OCI-LY3 (cell line): Measurements from ENCODE around the gene TTC24.
A peak's percentile ranks its signal among the peaks of the same experiment; 100 is the strongest.
"Not testable (repeated sequence)": the region's sequence is repeated elsewhere in the genome, so short reads cannot be mapped to it uniquely, and the experiment has no call there.

Experiments
- H2AFZ ChIP-seq: fragments of 200-600, 300-600 bp; shearing (Covaris generic); 2 replicates; pipeline ENCODE4 v1.6.0; 2014; ENCODE audit warnings: antibody characterized with exemption, low read depth, low read length
- H3K27ac ChIP-seq: fragments of 200-600, 300-600 bp; sonication (generic); 2 replicates; pipeline ENCODE4 v1.5.1; 2014; ENCODE audit warnings: mild to moderate bottlenecking, low read length, moderate library complexity, mixed read lengths
- H3K27me3 ChIP-seq: fragments of 200-600, 300-600 bp; sonication (generic); 2 replicates; pipeline ENCODE4 v1.6.1; 2014; ENCODE audit warnings: low read depth, low read length, mixed read lengths
- H3K36me3 ChIP-seq: fragments of 200-600, 300-600 bp; sonication (generic); replicated peaks from 2 replicates; pipeline ENCODE3; 2014; ENCODE audit warnings: low read depth, low read length, mixed read lengths
- H3K4me1 ChIP-seq: fragments of 300-600, 200-600 bp; sonication (generic); 2 replicates; pipeline ENCODE4 v1.6.1; 2014; ENCODE audit warnings: low read length, mixed read lengths
- H3K4me2 ChIP-seq: fragments of 200-600, 300-600 bp; sonication (generic); 2 replicates; pipeline ENCODE4 v1.6.1; 2014; ENCODE audit warnings: low read length, mixed read lengths
- H3K4me3 ChIP-seq: fragments of 300-600, 200-600 bp; sonication (generic); 2 replicates; pipeline ENCODE4 v1.5.1; 2014; ENCODE audit warnings: antibody characterized with exemption, mild to moderate bottlenecking, low read length, moderate library complexity
- H3K79me2 ChIP-seq: fragments of 300-600, 200-600 bp; shearing (Covaris generic); 2 replicates; pipeline ENCODE4 v1.6.1; 2014; ENCODE audit warnings: mild to moderate bottlenecking, low read length, mixed read lengths
- H3K9ac ChIP-seq: fragments of 300-600, 200-600 bp; shearing (Covaris generic); 2 replicates; pipeline ENCODE4 v1.6.0; 2014; ENCODE audit warnings: mild to moderate bottlenecking, low read length, moderate library complexity
- H3K9me3 ChIP-seq: fragments of 200-600, 300-600 bp; shearing (Covaris generic); 2 replicates; pipeline ENCODE4 v1.6.1; 2014; ENCODE audit warnings: low read length, mixed read lengths; ENCODE audit not compliant: insufficient read depth
- H4K20me1 ChIP-seq: fragments of 200-600, 300-600 bp; sonication (generic); 2 replicates; pipeline ENCODE4 v1.6.1; 2016; ENCODE audit warnings: low read length, mixed read lengths; ENCODE audit not compliant: insufficient read depth
- CTCF ChIP-seq: fragments of 200-600, 300-600 bp; sonication (generic); IDR thresholded peaks from 2 replicates; pipeline ENCODE4 v1.5.1; 2014; ENCODE audit warnings: antibody characterized with exemption, low read length, low read depth
- EZH2phosphoT487 ChIP-seq: fragments of 200-600 bp; shearing (Covaris generic); IDR thresholded peaks from 2 replicates; pipeline ENCODE4 v1.6.1; 2018; ENCODE audit warnings: antibody characterized with exemption, mixed run types, low read depth

TTC24 gene

GRCh38 chr1:156626079-156626438 is 46.5 kb downstream of the TTC24 start:
- peaks cover 12% of the 10 kb centered on the region for H3K27me3 ChIP-seq

GRCh38 chr1:156627313-156627880 is 47.9 kb downstream of the TTC24 start:
- H3K4me1 ChIP-seq = no peaks in the 10 kb centered on the region
- H3K4me2 ChIP-seq = no peak overlapping the region
- peaks cover 17% of the 10 kb centered on the region for H3K27me3 ChIP-seq
- H3K9me3 ChIP-seq = no peaks in the 10 kb centered on the region
- no peaks in the 10 kb centered on the region for H4K20me1 ChIP-seq
- no peaks in the 10 kb centered on the region for H3K36me3 ChIP-seq
- H3K9ac ChIP-seq = no peak overlapping the region
- peak; percentile 91 for TF ChIP-seq CTCF
- no peak for TF ChIP-seq EZH2phosphoT487
- no peak overlapping the region for H2AFZ ChIP-seq
- no peaks in the 10 kb centered on the region for H3K79me2 ChIP-seq
- H3K4me3 ChIP-seq = no peak overlapping the region
- no peak overlapping the region for H3K27ac ChIP-seq

More at GRCh38 chr1:156626079-156626438, 46.5 kb downstream of the TTC24 start:
- no peak overlapping the region for H3K4me3 ChIP-seq
- H3K27ac ChIP-seq = no peak overlapping the region
- no peak overlapping the region for H3K4me2 ChIP-seq
- H3K9ac ChIP-seq = no peak overlapping the region
- H3K9me3 ChIP-seq = no peaks in the 10 kb centered on the region
- no peaks in the 10 kb centered on the region for H3K36me3 ChIP-seq
- no peak overlapping the region for H2AFZ ChIP-seq
- no peaks in the 10 kb centered on the region for H4K20me1 ChIP-seq
- TF ChIP-seq EZH2phosphoT487 = no peak
- TF ChIP-seq CTCF = no peak
- no peaks in the 10 kb centered on the region for H3K4me1 ChIP-seq
- H3K79me2 ChIP-seq = no peaks in the 10 kb centered on the region

GRCh38 chr1:156629823-156630449 is 50.4 kb downstream of the TTC24 start:
- Histone ChIP-seq H3K9me3 (no peaks in the 10 kb centered on the region), H2AFZ (no peak overlapping the region), H3K79me2 (no peaks in the 10 kb centered on the region), H3K4me3 (no peak overlapping the region), H4K20me1 (no peaks in the 10 kb centered on the region), H3K27ac (no peak overlapping the region), H3K27me3 (peaks cover 33% of the 10 kb centered on the region), H3K36me3 (no peaks in the 10 kb centered on the region), H3K4me1 (no peaks in the 10 kb centered on the region), H3K9ac (no peak overlapping the region), H3K4me2 (no peak overlapping the region)
- no peak for TF ChIP-seq EZH2phosphoT487
- TF ChIP-seq CTCF = no peak

GRCh38 chr1:156631152-156631551 is 51.6 kb downstream of the TTC24 start:
- H3K27me3 ChIP-seq = peaks cover 34% of the 10 kb centered on the region
- not testable (repeated sequence) for H3K4me2 ChIP-seq, H3K27ac ChIP-seq, H2AFZ ChIP-seq, H3K79me2 ChIP-seq, H4K20me1 ChIP-seq, H3K9me3 ChIP-seq, H3K4me1 ChIP-seq, H3K4me3 ChIP-seq, H3K36me3 ChIP-seq, H3K9ac ChIP-seq
